Measurements from ENCODE around the gene CLCF1.

The CLCF1 gene

GRCh38 chr11:67374571-67375281 lies 1.3 kb upstream of the CLCF1 start:
- no peak for DNase-seq

GRCh38 chr11:67373648-67374570 lies 511 bp upstream of the CLCF1 start:
- DNase-seq: no peak

- DNase-seq: no peak
Observed at GRCh38 chr11:67372321-67372992, 941 bp downstream of the CLCF1 start.

- no peak for DNase-seq
Observed at GRCh38 chr11:67371911-67372320, 1.5 kb downstream of the CLCF1 start.

- DNase-seq: no peak
Observed at GRCh38 chr11:67371189-67371910, 2.0 kb downstream of the CLCF1 start.

GRCh38 chr11:67370351-67371076 lies 2.9 kb downstream of the CLCF1 start:
- no peak for DNase-seq

DNA sequence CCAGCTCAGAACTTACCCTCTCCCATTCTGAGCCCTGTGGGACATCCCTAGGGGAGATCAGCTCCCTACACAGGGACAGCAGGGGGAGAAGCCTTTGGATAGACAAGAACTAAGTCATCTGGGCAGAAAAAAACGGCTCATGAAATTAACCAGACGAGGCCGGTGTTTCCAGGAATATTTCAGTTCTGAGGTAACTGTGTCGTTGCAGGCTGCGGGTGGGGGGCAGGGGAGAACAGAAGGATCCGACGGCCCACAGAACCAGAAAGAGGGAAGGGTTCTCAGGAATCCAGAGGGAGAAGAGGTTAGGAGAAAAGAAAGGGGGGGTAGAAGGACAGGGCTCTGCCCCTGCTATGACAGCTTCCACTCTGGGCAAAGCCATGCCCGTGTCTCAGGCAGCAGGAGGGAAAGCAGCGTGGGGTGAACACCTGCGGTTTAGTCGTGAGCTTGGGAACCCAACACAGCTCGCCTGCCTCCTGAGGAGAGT lies 3.6 kb downstream of the CLCF1 start:
- no peak for DNase-seq

- no peak for DNase-seq
Observed at GRCh38 chr11:67369275-67369674, 4.1 kb downstream of the CLCF1 start.

GRCh38 chr11:67368621-67369020 lies 4.8 kb downstream of the CLCF1 start:
- DNase-seq: no peak

- DNase-seq: no peak
Observed at GRCh38 chr11:67367761-67368227, 5.6 kb downstream of the CLCF1 start.

- DNase-seq: no peak
Observed at GRCh38 chr11:67366961-67367760, 6.2 kb downstream of the CLCF1 start.

- DNase-seq: no peak
Observed at GRCh38 chr11:67366546-67366945, 6.9 kb downstream of the CLCF1 start.

GRCh38 chr11:67365736-67366444 lies 7.5 kb downstream of the CLCF1 start:
- no peak for DNase-seq

GRCh38 chr11:67364783-67365722 lies 8.3 kb downstream of the CLCF1 start:
- DNase-seq: no peak

- DNase-seq: no peak
Observed at GRCh38 chr11:67364169-67364568, 9.2 kb downstream of the CLCF1 start.

- DNase-seq: no peak
Observed at GRCh38 chr11:67357831-67358670, 15.3 kb downstream of the CLCF1 start.

DNA sequence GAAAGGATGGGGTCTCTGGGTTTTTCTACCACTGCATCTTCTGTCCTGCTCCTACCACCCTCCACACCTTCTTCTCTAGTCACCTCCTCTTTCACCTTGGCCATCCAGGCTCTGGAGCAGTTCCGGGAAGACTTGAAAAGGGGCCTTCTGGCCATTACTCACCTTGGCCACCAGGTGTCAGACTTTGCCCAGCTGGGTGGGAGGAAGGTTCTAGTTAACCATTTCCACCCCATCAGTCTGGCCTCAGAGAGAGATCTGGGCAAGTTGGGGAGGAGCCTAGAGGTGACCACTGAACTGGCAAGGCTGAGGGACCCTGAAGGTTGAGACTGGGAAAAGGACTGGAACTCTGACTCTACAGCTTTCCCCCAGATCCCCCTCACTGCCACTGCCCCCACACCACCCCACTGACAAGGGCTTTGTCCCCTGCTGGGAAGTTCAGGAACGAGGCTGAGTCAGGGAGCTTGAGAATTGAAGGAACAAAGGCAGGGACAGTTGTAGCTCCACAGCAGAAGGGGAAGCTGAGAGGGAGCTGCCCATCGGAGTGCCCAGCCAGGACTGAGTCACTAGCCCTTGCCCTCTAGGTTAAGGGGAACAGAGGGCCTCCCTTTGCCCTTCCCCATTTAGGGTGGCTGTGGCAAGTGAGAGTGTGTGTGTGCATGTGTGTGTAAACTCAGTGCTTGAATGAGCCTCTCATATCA lies 16.4 kb downstream of the CLCF1 start:
- DNase-seq: peak; percentile 53
